CD4-positive, alpha-beta T cell treated with Interleukin-12 subunit alpha and Interleukin-12 subunit beta, for 1 hour (primary cell): ENCODE measurements around the gene SORCS2.

Experiments
- DNase-seq: peaks from one replicate; pipeline ENCODE4 v3.0.0-alpha.2; 2020

Gene SORCS2

GRCh38 chr4:7519638-7520376 lies 327.5 kb downstream of the SORCS2 start:
- no peak for DNase-seq

- no peak for DNase-seq
These were observed 329.3 kb downstream of the SORCS2 start for GRCh38 chr4:7521666-7522065.

- DNase-seq, result no peak
These were observed 330.3 kb downstream of the SORCS2 start for GRCh38 chr4:7522452-7523220.

GRCh38 chr4:7523526-7523925 lies 331.2 kb downstream of the SORCS2 start:
- no peak for DNase-seq

- no peak for DNase-seq
These were observed 331.8 kb downstream of the SORCS2 start for GRCh38 chr4:7524064-7524682.

GRCh38 chr4:7524843-7525242 lies 332.5 kb downstream of the SORCS2 start:
- DNase-seq, result no peak

GRCh38 chr4:7526491-7526890 lies 334.2 kb downstream of the SORCS2 start:
- no peak for DNase-seq

GRCh38 chr4:7526929-7527535 lies 334.7 kb downstream of the SORCS2 start:
- DNase-seq, result no peak

GRCh38 chr4:7529368-7530080 lies 337.2 kb downstream of the SORCS2 start:
- DNase-seq, result no peak

- no peak for DNase-seq
These were observed 337.7 kb downstream of the SORCS2 start for GRCh38 chr4:7530082-7530481.

GRCh38 chr4:7530932-7531639 lies 338.7 kb downstream of the SORCS2 start:
- no peak for DNase-seq

- no peak for DNase-seq
These were observed 339.3 kb downstream of the SORCS2 start for GRCh38 chr4:7531640-7531994.

- DNase-seq, result no peak
These were observed 339.7 kb downstream of the SORCS2 start for GRCh38 chr4:7532043-7532442.

- no peak for DNase-seq
These were observed 340.9 kb downstream of the SORCS2 start for GRCh38 chr4:7533267-7533666.

- DNase-seq, result no peak
These were observed 342.8 kb downstream of the SORCS2 start for GRCh38 chr4:7535094-7535493.

- no peak for DNase-seq
These were observed 343.3 kb downstream of the SORCS2 start for GRCh38 chr4:7535619-7536018.

- no peak for DNase-seq
These were observed 344.5 kb downstream of the SORCS2 start for GRCh38 chr4:7536876-7537275.

- DNase-seq, result no peak
These were observed 345.6 kb downstream of the SORCS2 start for GRCh38 chr4:7537853-7538400.

GRCh38 chr4:7538518-7538917 lies 346.2 kb downstream of the SORCS2 start:
- no peak for DNase-seq

- DNase-seq, result no peak
These were observed 346.8 kb downstream of the SORCS2 start for GRCh38 chr4:7539186-7539585.

GRCh38 chr4:7539659-7540058 lies 347.3 kb downstream of the SORCS2 start:
- DNase-seq, result peak; percentile 73

- DNase-seq, result no peak
These were observed 347.9 kb downstream of the SORCS2 start for GRCh38 chr4:7540206-7540605.
